ENCODE data around the gene GYPC. TPM values are rescaled to one million over a fixed set of nuclear protein-coding genes. Genes with fewer than 3 reads are reported as not detected.

Gene GYPC
- total RNA-seq, 4 donors from 2014 or later, result 4.1 to 55.7 (median 12.6) TPM

DNA sequence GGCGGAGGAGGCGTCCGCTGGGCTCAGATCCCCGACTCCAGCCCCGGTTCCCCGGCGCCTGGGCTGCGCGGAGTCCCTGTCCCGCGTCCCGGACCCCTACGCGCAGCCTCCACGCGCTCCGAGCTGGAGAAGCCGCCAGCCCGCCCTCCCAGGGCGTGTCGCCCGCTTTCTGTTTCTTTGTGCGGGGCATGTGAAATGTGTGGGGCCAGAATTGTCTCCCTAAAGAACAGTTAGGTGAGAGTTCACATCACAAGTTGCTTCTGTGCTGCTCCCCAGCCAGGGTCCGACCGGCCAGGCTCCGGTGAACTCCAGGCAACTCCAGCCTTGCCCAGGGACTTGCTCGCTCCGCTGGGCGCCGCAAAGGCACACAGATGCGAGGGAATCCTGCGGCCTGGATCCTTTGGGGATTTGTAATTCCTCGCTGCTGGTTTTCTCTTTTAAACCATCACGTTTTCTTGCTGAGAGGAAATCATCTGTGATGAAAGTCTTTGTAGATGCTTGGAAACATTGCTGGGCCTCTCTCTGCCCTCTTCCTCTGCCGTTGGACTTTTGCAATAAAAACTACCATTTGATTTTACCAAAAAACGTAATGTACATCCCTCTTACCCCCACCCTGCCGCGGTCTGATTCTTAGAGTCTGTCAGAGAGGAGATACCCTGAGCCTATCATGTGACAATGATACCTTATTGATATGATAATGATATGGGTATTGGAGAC, 631 bp downstream of the GYPC start:
- Histone ChIP-seq H3K27ac (peak overlapping the region; percentile 81 to 96 (median 91)), H3K36me3 (no peaks in the 10 kb centered on the region), H3K9me3 (no peaks in the 10 kb centered on the region), H3K4me1 (peaks cover 50 to 77% (median 59%) of the 10 kb centered on the region in 3 donors), H3K27me3 (no peaks in the 10 kb centered on the region), H3K4me3 (peak overlapping the region; percentile 47 to 82 (median 68))
- no peak for DNase-seq
- 1 to 2% methylated on average over 8 to 30 of the region's 38 CpGs for WGBS, 2 donors
- intact Hi-C loops (cut with DNase I), result no loop called here
- TF ChIP-seq POLR2A (IDR thresholded peaks at IDR 0.05), result no peak
- TF ChIP-seq, protein P1, sequence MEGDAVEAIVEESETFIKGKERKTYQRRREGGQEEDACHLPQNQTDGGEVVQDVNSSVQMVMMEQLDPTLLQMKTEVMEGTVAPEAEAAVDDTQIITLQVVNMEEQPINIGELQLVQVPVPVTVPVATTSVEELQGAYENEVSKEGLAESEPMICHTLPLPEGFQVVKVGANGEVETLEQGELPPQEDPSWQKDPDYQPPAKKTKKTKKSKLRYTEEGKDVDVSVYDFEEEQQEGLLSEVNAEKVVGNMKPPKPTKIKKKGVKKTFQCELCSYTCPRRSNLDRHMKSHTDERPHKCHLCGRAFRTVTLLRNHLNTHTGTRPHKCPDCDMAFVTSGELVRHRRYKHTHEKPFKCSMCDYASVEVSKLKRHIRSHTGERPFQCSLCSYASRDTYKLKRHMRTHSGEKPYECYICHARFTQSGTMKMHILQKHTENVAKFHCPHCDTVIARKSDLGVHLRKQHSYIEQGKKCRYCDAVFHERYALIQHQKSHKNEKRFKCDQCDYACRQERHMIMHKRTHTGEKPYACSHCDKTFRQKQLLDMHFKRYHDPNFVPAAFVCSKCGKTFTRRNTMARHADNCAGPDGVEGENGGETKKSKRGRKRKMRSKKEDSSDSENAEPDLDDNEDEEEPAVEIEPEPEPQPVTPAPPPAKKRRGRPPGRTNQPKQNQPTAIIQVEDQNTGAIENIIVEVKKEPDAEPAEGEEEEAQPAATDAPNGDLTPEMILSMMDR (IDR thresholded peaks at IDR 0.05), result no peak

DNA sequence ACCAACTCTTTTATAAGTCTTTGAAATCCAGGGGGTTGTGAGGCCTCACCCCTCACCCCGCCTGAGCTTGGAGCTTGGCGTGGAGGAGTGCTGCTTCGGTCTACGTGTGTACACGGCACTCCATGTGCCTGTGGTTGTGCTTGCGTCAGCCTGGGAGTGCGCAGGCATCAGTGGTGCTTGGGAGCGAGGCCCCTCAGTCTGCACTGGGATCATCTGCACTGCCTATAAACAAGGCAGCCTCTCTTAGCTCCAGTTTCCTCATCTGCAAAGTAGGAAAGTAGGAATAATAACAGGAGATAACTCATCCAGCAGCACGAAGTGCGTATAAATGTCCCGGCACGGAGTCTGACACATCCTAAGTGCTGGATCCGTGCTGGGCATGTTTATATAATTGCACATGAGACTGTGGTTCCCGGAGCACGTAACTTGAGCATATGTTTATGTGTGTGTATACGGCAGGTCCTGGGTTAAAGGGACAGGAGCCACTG, 1.2 kb downstream of the GYPC start:
- no peak for DNase-seq
- peak overlapping the region; percentile 81 to 96 (median 91) for H3K27ac ChIP-seq
- 17 to 25% methylated on average over 8 to 16 of the region's 16 CpGs for WGBS, 2 donors
- peak overlapping the region; percentile 47 to 82 (median 68) for H3K4me3 ChIP-seq
- peak in 2 of 4 donors; percentile 26 to 61 for TF ChIP-seq POLR2A (IDR thresholded peaks at IDR 0.05)
- TF ChIP-seq, protein P1 (IDR thresholded peaks at IDR 0.05), result no peak
- intact Hi-C loops (cut with DNase I), result no loop called here
- no peaks in the 10 kb centered on the region for H3K9me3 ChIP-seq
- H3K36me3 ChIP-seq, result no peaks in the 10 kb centered on the region
- no peaks in the 10 kb centered on the region for H3K27me3 ChIP-seq
- peaks cover 50 to 80% (median 65%) of the 10 kb centered on the region in 3 donors for H3K4me1 ChIP-seq

DNA sequence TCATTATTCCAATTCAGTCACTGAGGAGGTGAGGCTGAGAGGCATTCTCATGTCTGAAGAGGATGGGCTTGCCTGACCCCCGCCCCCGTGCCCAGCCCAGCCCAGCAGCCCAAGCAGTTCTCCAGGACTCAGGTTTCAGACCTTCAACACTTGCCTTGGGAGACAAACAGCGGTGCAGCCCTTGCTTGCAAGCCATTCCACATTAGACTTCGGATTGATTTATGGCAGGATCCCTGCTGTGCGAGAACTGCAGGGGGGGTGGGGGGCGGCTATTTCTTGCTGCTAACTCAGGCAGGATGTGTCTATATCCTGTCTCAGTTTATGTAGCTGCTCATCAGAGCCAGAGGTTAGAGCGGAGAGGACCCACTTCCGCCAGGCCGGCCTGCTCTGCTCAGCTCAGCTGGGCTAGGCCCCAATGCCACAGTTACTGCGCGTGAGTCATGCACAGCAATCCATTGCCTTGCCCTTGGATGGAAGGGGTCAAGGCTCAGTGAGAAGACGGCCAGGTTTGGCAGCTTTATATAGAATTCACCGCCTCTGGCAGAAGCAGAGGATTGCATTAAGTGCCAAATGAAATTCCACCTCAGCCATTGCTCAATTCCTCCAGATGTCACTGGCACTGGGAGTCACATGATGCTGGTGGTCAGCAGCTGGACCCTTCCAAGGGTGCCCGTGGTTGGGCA, 1.8 kb downstream of the GYPC start:
- peaks cover 50 to 84% (median 70%) of the 10 kb centered on the region in 3 donors for H3K4me1 ChIP-seq
- H3K9me3 ChIP-seq, result no peaks in the 10 kb centered on the region
- H3K36me3 ChIP-seq, result no peaks in the 10 kb centered on the region
- H3K27me3 ChIP-seq, result no peaks in the 10 kb centered on the region
- WGBS, 2 donors, result 5% methylated on average over 7 of the region's 14 CpGs; no CpG with 5 or more reads in 1 of the 2 donors
- peak; percentile 34 for DNase-seq
- peak overlapping the region; percentile 81 to 96 (median 91) for H3K27ac ChIP-seq
- intact Hi-C loops (cut with DNase I), result no loop called here
- peak overlapping the region; percentile 47 to 82 (median 68) for H3K4me3 ChIP-seq
- peak in 2 of 4 donors; percentile 41 to 62 for TF ChIP-seq POLR2A (IDR thresholded peaks at IDR 0.05)
- TF ChIP-seq, protein P1 (IDR thresholded peaks at IDR 0.05), result peak in 1 of 6 experiments; percentile 21

DNA sequence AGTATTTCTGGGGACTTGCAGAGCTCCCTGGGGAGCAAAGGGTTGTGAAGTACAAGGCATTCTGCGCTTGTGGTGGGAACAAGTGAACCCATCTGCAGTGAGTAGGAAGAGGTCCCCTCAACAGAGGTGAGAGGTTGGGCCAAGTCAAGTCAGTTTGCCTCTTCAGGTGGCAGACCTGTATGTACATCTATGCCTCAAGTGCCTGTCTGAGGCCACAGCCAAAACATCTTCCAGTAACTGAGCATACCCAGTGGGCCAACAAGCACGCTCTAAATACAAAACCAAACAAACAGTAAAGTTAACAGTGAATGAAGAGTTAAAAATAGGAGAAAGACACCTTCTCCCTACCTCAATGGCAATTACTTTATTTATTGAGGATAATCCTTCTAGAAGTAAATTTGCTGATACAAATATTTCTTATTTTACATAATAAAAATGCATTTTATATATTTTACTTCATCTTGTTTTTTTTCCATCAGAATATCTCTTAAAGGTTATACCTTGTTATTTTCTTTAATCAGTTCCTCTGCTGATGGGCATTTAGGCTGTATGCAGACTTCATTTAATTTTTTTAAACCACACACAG, 2.5 kb downstream of the GYPC start:
- TF ChIP-seq, protein P1 (IDR thresholded peaks at IDR 0.05), result no peak
- no peak for TF ChIP-seq POLR2A (IDR thresholded peaks at IDR 0.05)
- Histone ChIP-seq H3K4me3 (peak overlapping the region in 2 of 4 donors; percentile 81 to 82), H3K27ac (peak overlapping the region; percentile 81 to 96 (median 91)), H3K36me3 (no peaks in the 10 kb centered on the region), H3K9me3 (no peaks in the 10 kb centered on the region), H3K27me3 (no peaks in the 10 kb centered on the region), H3K4me1 (peaks cover 56 to 90% (median 77%) of the 10 kb centered on the region in 3 donors)
- intact Hi-C loops (cut with DNase I), result no loop called here
- WGBS, 2 donors, result 22 to 80% methylated on average over 1 to 2 of the region's 2 CpGs
- no peak for DNase-seq
